HG03469 (cell line): ENCODE results near the gene CMIP.
"Not testable (repeated sequence)": the region's sequence is repeated elsewhere in the genome, so short reads cannot be mapped to it uniquely, and the experiment has no call there.

Experiments used
- ATAC-seq: cut with Tn5 transposase; IDR thresholded peaks from one replicate; pipeline ENCODE4 v1.9.1; 2021; ENCODE audit warnings: mild to moderate bottlenecking, moderate library complexity, moderate number of reproducible peaks; ENCODE audit not compliant: unreplicated experiment

CMIP gene

GRCh38 chr16:81444448-81445121, at the start of gene CMIP:
TSS of gene CMIP (plus strand) at chr16:81444808.
- ATAC-seq: peak; percentile 59

DNA sequence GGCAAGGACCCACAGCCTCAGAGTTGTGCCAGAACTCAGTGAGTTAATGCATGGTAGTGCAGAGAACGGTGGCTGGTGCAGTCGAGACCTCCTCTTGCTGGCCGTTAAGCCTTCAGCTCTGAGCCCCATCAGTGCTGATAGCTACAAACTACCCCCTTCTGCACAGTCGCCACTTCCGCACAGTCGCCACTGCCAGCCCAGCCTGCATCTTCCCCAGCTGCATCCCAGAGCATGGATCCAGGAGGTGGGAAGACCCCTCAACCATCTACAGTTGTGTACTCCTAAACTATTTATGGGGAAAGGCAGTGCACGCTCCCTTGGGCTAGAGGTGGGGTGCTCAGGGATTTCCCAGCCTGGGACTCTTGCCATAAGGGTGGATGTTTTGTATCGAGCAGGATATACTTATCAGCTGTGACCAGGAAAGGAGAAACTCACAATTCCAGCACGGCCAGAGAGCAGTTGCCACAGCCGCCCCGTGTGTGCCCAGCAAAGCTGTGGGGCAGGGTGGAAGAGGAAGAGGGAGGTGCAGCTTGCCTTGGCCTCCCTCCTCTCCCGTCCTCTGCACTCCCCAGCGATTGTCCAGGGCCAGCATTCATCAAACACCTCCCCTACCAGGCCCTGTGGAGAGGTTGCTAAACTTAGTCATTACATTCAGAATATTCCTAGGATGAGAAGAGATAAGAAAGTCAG, 49.5 kb upstream of the CMIP start:
- ATAC-seq: no peak

DNA sequence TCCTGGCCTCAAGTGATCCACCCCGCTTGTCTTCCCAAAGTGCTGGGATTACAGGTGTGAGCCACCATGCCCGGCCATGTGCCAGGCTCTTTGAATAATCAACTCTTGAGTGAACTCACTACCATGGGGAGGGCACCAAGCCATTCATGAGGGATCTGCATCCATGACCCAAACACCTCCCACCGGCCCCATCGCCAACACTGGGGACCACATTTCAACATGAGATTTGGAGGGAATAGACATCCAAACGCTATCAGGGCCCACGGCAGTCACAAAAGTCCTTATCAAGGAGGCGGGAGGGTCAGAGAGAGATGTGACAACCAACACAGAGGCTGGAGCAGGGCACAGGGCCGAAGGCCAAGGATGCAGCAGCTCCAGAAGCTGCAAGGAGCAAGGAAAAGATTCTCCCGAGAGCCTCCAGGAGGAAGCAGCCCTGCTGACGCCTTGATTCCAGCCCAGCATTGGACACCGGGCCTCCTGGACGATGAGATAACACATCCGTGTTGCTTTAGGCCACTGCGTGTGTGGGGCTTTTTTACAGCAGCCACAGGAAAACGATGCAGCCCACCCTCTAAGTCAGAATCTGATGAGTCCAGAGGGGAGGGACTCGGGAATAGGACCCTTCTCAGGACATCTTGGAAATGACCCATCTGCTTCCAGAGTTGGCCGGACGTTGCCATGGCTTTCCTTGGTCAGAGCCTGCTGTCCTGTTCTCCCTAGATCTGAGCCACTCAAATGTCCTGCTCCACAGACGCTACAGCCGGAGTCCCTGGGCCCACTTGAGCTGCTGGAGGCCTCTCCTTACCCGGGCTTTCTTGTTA, 47.3 kb upstream of the CMIP start:
- ATAC-seq: no peak

DNA sequence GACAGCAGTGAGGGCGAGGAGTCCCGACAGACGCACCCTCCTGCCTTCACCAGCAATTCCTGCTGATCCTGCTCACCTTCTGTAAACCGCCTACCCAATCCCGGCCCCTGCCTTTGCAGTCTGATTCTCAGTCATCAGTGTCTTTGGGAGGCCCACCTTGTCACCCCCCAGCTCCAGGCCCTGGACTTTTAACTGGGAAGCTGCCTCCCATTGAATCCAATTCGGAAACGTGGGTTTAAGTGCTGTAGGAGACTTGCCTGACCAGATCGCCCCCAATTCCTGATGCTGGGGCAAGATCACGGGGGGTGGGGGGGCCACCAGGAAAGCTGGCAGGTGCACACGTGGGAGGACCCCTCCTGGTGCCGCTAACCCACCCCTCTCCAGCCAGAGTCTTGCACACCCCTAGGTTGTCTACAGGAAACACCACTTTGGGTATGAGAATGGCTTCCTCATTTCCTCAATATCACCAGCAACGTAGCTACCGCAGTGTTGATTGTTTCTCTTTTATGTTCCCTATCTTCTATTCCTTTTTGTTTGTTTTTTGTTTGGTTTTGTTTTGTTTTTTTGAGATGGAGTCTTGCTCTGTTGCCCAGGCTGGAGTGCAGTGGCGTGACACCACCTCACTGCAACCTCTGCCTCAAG, 46.6 kb upstream of the CMIP start:
- ATAC-seq: no peak

GRCh38 chr16:81399909-81400308, 44.7 kb upstream of the CMIP start:
- ATAC-seq: no peak

DNA sequence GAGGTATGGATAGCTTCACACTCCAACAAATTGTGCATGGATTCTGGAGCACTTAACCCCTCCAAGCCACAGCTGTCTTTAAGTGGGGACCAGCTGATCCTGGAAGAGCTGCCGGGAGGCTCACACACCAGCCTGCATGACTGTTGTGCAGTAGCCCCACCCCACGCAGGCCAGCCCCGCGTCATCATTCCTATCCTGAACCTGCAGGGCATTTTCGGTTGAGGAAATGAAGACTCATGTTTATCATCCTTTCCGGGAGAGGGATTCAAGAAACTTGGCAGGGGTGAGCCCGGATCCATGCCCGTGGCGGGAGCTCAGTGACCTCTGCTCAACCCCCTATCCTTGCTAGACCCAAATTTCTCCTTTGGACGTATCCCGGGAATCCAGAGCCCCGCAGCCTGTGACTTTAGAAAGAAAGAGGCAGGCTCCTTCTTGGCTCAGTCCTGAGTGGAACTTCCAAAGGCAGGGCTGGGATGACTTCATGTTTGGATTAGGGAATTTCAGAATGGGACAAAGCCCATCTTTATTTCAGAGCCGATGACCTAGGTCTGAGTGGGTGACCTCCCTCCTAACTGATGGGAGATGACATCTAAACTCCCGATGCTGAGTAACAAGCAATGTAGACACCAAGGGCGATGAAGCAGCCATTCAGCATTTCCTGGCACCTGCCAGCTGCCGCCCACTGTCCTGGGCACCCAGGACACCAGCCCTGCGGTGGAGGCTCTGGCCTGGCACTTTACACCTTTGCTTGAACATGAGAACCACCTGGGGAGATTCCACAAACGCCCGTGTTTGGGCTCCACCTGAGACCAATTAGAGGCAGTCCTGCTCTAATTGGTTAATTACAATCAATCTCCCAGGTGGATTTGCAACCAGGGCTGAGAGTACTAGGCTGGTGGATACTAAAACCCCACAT, 43.3 kb upstream of the CMIP start:
- no peak for ATAC-seq

DNA sequence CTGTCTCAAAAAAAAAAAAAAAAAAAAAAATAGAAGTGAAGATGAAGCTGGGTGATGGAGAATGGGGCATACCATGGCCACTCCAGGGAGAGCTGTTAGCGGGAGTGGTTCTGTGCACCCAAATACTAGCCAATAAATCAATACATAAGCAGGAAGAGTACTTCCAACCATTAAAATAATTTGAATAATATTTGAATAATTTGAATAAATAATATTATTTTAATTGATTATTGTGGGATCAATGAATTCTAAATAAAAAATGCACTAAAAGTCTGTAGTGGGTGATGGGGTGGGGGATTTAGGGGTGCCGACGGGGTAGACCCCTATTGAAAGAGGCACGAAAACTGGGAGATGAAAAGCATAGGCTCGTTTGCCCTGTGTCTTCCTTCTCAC, 41.4 kb upstream of the CMIP start:
- ATAC-seq: no peak

DNA sequence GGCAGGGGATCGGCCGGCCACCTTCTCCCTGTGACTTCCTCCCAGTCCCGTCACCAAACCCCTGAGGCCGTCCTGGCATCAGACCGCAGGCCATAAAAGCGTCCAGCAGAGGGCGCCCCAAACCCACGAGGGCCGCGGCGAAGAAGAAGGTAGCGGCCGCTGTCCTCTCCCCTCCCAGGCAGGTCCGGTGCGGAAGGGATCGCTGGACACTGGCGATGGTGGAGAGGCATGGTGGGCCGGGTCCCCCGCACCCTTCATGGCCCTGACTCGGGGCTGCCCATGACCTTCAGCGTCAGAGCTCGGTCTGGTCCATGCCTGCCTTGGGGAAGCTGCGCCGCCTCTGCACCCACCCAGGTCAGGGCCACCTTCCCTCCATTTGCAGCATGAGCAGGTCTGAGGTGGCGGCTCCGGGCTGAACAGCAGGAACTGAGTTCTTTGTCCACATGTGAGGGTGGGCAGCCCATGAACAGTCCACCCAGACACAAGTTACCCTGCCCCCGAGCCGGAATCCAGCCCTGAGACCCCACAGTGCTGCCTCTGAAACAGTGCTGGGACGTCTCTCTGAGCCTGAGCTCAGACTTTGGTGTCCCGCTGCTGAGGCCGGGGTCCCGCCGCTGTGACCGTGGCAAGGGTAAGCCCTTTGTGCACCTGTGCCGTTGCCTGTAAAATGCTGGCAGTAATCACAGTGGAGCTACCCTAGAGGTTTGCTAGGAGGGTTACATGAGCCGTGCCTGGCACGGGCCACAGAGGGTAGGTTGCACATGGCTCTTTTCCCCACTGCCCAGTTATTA, 40.8 kb upstream of the CMIP start:
- ATAC-seq: no peak

- not testable (repeated sequence) for ATAC-seq
Measured at GRCh38 chr16:81405002-81405401, 39.6 kb upstream of the CMIP start.

DNA sequence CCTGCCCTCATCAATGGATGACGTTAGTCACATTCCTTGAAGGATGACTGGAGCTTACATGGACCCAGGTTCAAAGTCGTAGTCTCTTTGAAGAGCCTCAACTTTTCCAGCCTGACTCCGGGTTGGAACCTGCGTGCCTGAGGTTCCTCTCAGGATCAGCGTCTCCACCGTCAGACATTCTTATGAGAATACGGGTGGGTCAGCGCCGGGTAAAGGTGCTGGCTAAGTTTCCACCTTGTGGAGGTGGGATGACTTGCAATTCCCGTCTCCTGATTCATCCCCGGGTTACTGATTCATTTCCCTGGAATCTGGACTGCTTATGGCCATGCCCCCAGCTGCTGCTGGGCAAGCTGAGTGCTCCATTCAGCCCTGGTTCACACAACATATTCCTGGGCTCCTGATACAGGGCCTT, 38.9 kb upstream of the CMIP start:
- no peak for ATAC-seq

GRCh38 chr16:81408409-81408950, 36.1 kb upstream of the CMIP start:
- ATAC-seq: no peak

- no peak for ATAC-seq
Measured at GRCh38 chr16:81409016-81409556, 35.5 kb upstream of the CMIP start.

GRCh38 chr16:81410643-81411293, 33.8 kb upstream of the CMIP start:
- ATAC-seq: no peak

DNA sequence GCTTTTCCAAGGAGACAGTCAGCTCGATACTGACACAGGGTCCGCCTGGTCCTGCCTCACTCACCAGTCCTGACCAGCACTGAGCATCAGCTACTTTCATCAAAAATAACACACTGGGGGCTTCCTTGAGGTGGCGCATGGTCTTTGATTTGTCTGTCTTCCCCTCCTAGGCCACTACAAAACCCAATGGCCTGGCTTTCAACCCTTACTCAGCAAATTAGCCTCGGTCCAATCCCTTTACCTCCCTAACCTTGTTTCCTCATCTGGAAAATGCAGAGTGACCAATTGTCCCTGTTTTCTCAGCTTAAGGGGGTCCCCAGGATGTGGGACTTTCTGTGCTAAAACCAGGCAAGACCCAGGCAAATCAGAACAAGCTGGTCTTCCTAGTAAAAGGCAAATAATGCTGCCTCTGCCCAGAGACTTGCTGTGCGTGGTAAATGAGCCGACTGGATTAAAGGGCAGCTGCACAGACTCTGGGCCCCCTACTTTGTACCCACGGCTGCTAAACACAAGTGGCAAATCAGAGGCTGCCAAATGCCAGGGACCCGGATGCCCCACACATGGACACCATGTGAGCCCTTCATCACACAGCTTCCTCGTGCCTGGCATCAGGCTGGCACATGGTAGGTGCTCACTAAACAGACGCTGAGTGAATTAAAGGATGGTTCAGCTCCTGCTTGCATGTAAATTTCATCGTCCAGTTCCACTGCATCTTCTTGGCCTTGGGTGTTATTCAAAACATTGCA, 31.2 kb upstream of the CMIP start:
- ATAC-seq: no peak

DNA sequence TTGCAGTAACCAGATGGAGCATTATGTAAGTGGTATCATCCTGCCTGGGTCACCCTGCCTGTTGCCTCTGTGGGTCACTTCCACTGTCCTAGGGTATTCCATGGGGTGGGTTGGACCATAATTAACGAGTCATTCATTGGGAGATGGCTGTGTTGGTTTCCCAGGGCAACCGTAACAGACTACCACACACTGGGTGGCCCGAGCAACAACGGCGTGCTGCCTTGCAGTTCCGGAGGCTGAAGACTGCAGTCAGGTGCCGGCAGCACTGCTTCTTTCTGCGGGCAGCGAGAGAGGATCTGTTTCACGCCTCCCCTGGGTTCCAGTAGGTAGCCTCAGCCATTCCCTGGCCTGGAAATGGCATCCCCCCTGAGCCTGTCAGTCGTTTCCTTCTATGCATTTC, 28.9 kb upstream of the CMIP start:
- ATAC-seq: no peak

DNA sequence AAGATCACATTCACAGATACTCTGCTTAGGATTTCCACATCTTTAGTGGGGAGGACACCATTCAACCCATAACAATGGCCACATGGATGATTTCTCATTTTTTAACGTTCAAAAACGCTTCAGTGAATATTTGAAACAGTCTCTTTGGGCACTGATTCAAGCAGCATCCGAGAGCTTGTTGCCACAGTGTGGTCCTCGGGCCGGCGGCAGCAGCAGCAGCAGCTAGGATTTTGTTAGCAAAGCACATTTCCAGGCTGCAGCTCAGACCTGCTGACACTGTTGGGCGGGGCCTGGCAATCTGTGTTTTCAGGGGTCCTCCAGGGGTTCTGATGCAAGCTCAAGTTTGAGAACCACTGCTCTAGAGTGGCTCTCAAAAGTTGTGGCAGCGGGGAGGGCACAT, 27.9 kb upstream of the CMIP start:
- no peak for ATAC-seq

DNA sequence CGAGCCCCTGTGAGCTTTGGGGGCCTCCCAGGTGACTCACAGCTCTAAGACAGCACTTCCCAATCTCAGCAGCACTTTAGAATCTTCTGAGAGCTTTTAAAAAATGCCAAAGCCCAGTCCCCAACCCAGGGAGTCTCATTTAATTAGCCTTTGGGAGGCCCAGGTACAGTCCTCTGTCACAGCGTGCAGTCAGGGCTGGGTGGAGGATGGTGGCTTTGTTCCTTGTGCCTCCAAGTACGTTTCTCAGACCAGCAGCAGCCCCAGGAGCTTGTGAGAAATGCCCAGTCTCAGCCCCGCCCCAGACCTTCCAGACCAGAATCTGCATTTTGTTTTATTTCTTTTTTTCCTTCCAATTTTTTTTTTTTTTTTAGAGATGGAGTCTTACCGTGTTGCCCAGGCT, 27.4 kb upstream of the CMIP start:
- ATAC-seq: no peak

DNA sequence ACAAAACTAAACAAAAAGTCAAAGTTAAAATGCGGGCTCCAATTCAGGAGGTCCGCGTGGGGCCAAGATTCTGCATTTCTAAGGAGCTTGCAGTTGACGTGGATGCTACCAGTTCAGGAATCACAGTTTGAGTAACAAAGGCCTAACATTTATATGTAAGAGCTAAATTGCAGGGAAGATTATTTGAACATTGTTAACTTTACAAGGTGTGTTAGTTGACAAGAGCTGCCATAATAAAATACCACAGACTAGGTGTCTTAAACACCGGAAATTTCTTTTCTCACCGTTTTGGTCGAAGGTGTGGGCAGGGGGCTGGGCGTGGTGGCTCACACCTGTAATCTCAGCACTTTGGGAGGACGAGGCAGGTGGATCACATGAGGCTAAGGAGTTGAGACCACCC, 24.8 kb upstream of the CMIP start:
- ATAC-seq: no peak
